MM.1S (cell line): ENCODE data around the gene GCNT3.

ENCODE experiments used
- CTCF ChIP-seq: fragments of 300-600 bp; sonication (generic); IDR thresholded peaks from 2 replicates; pipeline ENCODE4 v1.5.1; 2016; ENCODE audit warnings: antibody characterized with exemption, low read length, mixed read lengths
- EZH2 ChIP-seq: fragments of 300-600 bp; sonication (generic); optimal IDR thresholded peaks from 2 replicates; pipeline ENCODE3; 2017; ENCODE audit warnings: low read depth, mild to moderate bottlenecking, antibody characterized with exemption, low read length, mixed read lengths

GRCh38 chr15:59609730-59610712 is 1.6 kb upstream of the GCNT3 start:
- TF ChIP-seq CTCF (no peak), EZH2 (no peak)
